ENCODE measurements around the gene PIK3C3. TPM values are rescaled to one million over a fixed set of nuclear protein-coding genes. Genes with fewer than 3 reads are reported as not detected.

Gene PIK3C3
- total RNA-seq, 6 donors from 2014 or later, result 26.5 to 78.6 (median 44.9) TPM

DNA sequence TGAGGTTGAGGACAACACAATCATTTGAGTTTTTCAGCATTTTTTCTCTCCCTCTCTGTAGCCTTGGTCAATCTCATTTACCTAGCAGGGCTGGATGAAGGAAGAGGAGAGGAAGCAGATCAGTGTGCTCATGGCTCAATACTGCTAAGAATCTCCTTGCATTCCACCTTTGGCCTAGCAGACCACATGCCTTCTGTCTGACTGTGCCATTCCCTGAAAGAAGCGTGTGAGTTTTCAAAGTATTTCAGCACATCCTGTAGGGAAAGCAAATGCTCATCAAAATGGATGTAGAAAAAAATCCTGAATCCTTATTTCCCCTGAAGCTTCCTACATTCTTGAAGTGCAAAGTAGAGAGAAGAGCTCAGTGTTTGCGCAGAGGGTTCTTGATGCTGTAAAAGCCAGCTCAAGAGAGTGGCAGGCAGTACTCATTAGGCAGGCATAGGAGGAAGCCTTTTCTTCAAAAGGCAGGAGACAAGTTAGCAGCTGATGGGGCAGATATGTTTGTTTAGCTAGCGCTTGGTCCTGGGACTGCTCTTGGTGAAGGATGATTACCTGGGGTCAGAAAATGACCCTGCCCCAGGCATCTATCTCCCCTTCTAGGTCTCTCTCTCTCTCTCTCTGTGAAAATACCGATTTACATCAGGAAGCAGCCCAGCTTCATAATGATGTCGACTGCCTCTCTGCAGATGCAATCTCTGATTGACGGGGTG is 14.4 kb upstream of the PIK3C3 start:
- Histone ChIP-seq H3K27me3 (no peaks in the 10 kb centered on the region), H3K4me3 (no peak overlapping the region), H3K9me3 (no peaks in the 10 kb centered on the region), H3K36me3 (no peaks in the 10 kb centered on the region), H3K4me1 (no peaks in the 10 kb centered on the region), H3K27ac (no peak overlapping the region)
- TF ChIP-seq EP300 (IDR thresholded peaks at IDR 0.05) (no peak), POLR2AphosphoS5 (IDR thresholded peaks at IDR 0.05) (no peak), POLR2A (IDR thresholded peaks at IDR 0.05) (no peak)
- TF ChIP-seq, protein P1, sequence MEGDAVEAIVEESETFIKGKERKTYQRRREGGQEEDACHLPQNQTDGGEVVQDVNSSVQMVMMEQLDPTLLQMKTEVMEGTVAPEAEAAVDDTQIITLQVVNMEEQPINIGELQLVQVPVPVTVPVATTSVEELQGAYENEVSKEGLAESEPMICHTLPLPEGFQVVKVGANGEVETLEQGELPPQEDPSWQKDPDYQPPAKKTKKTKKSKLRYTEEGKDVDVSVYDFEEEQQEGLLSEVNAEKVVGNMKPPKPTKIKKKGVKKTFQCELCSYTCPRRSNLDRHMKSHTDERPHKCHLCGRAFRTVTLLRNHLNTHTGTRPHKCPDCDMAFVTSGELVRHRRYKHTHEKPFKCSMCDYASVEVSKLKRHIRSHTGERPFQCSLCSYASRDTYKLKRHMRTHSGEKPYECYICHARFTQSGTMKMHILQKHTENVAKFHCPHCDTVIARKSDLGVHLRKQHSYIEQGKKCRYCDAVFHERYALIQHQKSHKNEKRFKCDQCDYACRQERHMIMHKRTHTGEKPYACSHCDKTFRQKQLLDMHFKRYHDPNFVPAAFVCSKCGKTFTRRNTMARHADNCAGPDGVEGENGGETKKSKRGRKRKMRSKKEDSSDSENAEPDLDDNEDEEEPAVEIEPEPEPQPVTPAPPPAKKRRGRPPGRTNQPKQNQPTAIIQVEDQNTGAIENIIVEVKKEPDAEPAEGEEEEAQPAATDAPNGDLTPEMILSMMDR (IDR thresholded peaks at IDR 0.05), result no peak
- 54 to 55% methylated on average over 6 of the region's 6 CpGs for WGBS, 2 donors
- ATAC-seq (ENCODE audit: low FRiP score in 2 of 2) (no peak), DNase-seq (no peak)

DNA sequence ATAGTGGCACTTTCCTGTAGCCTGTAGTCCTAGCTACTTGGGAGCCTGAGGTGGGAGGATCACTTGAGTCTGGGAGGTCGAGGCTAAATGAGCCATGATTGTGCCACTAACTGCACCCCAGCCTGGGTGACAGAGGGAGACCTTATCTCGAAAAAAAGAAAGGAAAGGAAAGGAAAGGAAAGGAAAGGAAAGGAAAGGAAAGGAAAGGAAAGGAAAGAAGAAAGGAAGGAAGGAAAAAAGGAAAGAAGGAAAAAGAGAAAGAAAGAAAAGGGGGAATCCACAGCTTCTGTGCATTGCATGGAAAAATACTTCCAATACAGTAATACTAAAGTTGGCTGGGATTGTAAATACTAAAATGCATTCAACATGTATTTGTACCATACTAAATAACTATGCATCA is 12.8 kb upstream of the PIK3C3 start:
- Histone ChIP-seq H3K4me1 (no peaks in the 10 kb centered on the region), H3K27me3 (no peaks in the 10 kb centered on the region), H3K27ac (no peak overlapping the region), H3K9me3 (no peaks in the 10 kb centered on the region), H3K4me3 (no peak overlapping the region), H3K36me3 (no peaks in the 10 kb centered on the region)
- TF ChIP-seq EP300 (IDR thresholded peaks at IDR 0.05) (no peak), POLR2A (IDR thresholded peaks at IDR 0.05) (no peak), POLR2AphosphoS5 (IDR thresholded peaks at IDR 0.05) (no peak)
- TF ChIP-seq, protein P1 (IDR thresholded peaks at IDR 0.05), result no peak
- no peak for DNase-seq
- WGBS, 2 donors, result 63 to 100% methylated on average over 2 of the region's 2 CpGs
- no peak for ATAC-seq (ENCODE audit: low FRiP score in 2 of 2)

DNA sequence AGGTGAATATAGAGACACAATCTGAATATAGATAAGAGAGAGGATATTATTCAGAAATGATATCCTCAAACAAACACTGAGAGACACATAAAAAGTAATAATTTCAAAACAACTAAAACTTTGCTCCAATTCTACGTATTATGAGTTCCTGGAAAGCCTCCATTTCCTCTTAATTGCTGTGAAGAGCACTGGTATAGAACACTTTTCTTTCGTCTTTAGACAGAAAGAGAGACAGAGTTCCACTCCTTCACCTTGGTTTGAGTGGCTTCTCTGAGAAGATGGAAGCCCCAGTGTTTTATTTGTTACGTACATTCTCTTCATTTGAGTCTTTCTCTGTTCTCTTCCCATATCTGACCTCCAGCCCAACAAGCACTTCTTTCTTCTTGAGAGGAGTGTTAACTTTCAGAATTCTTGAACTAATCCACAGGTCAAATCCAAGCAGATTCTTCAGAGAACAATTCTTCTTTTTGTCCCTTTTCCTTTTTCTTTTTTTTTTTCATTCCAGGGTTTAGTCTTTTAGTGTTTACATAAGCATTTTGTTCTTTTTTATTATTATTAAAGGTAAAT is 6.4 kb upstream of the PIK3C3 start:
- no peak overlapping the region for H3K4me3 ChIP-seq
- TF ChIP-seq EP300 (IDR thresholded peaks at IDR 0.05) (no peak), POLR2A (IDR thresholded peaks at IDR 0.05) (no peak), POLR2AphosphoS5 (IDR thresholded peaks at IDR 0.05) (no peak)
- TF ChIP-seq, protein P1 (IDR thresholded peaks at IDR 0.05), result no peak
- H3K4me1 ChIP-seq, result no peaks in the 10 kb centered on the region
- no peak overlapping the region for H3K27ac ChIP-seq
- H3K27me3 ChIP-seq, result no peaks in the 10 kb centered on the region
- no peaks in the 10 kb centered on the region for H3K9me3 ChIP-seq
- DNase-seq, result no peak
- H3K36me3 ChIP-seq, result no peaks in the 10 kb centered on the region
- WGBS, 2 donors, result 59 to 64% methylated on average over 3 of the region's 3 CpGs
- ATAC-seq (ENCODE audit: low FRiP score in 2 of 2), result no peak

DNA sequence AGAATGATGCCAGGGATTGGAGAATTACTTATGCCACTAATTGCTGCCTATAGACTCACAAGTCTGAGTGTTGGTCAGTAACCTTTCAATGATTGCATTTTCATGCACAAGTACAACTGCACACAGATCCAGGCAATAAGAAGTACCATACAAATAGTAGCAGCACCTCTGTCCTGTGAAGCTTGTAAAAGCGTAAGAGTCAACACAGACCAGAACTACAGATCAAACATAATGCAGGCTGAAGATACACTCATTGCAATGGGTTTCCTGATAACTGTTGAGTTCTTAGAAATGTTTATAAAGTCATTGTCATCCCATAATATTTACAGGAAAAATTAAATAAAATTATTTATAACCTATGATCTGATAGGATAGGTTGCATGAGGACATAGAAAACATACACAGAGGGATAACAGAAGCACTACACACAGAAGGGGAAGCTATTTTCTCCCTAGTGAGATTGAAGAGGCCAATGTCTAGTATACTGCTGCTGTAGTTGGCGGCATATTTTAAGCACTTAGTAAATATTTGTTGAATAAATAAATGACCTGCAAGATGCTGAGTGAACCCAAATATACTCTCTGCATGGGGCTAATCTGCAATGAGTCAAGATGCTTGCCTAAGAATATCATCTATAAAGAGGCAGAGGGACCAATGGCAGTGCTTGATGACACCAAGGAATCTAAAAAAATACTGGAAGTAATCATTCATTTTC is 5.7 kb upstream of the PIK3C3 start:
- TF ChIP-seq, protein P1 (IDR thresholded peaks at IDR 0.05), result no peak
- TF ChIP-seq POLR2AphosphoS5 (IDR thresholded peaks at IDR 0.05) (no peak), EP300 (IDR thresholded peaks at IDR 0.05) (no peak), POLR2A (IDR thresholded peaks at IDR 0.05) (no peak)

More for the DNA sequence above, 5.7 kb upstream of the PIK3C3 start:
- H3K4me1 ChIP-seq, result peaks cover 0 to under 1% (median 0%) of the 10 kb centered on the region in 4 donors
- no peaks in the 10 kb centered on the region for H3K27me3 ChIP-seq
- H3K36me3 ChIP-seq, result no peaks in the 10 kb centered on the region
- no peaks in the 10 kb centered on the region for H3K9me3 ChIP-seq
- ATAC-seq (ENCODE audit: low FRiP score in 2 of 2) (no peak), DNase-seq (no peak)
- H3K4me3 ChIP-seq, result no peak overlapping the region
- WGBS, 2 donors, result 62 to 74% methylated on average over 2 of the region's 2 CpGs
- no peak overlapping the region for H3K27ac ChIP-seq

Measured in upper lobe of left lung (tissue), 6 donors.